Breast epithelium (tissue), 3 donors: ENCODE data around the gene ANAPC10.

ENCODE experiments used
- CTCF ChIP-seq, 3 donors: fragments of 450-650 bp; IDR thresholded peaks; one replicate each; pipeline ENCODE4 v1.5.1; 2016 to 2017; ENCODE audit warnings: antibody characterized with exemption in 3 of 3, mild to moderate bottlenecking in 3 of 3, moderate library complexity in 3 of 3
- POLR2A ChIP-seq: fragments of 450-650 bp; IDR thresholded peaks from one replicate; pipeline ENCODE4 v1.6.1; 2016; ENCODE audit warnings: antibody characterized with exemption, mild to moderate bottlenecking, moderate library complexity
- POLR2AphosphoS5 ChIP-seq, 3 donors: sonication (generic); formaldehyde crosslinking; IDR thresholded peaks; one replicate each; pipeline ENCODE4 v1.6.1; 2017; ENCODE audit warnings: antibody characterized with exemption in 3 of 3

GRCh38 chr4:145044341-145044740, 53.7 kb downstream of the ANAPC10 start:
- TF ChIP-seq CTCF (IDR thresholded peaks at IDR 0.05) (no peak), POLR2A (no peak), POLR2AphosphoS5 (IDR thresholded peaks at IDR 0.05) (no peak)
